ENCODE results near the gene RBFOX2. TPM values are rescaled to one million over a fixed set of nuclear protein-coding genes. Genes with fewer than 3 reads are reported as not detected.

Gene RBFOX2
- total RNA-seq, 4 donors from 2014 or later = 103 to 139 (median 108) TPM

- WGBS, 2 donors = 88 to 92% methylated on average over 1 of the region's 1 CpG
- DNase-seq = no peak
- Histone ChIP-seq H3K27me3 (no peaks in the 10 kb centered on the region), H3K9me3 (no peaks in the 10 kb centered on the region), H3K36me3 (no peaks in the 10 kb centered on the region), H3K4me3 (replicated peaks in 1 of 3) (no peak overlapping the region), H3K27ac (no peak overlapping the region), H3K4me1 (no peaks in the 10 kb centered on the region)
- intact Hi-C loops (cut with DNase I) = no loop called here
- TF ChIP-seq POLR2A (IDR thresholded peaks at IDR 0.05) (no peak), CTCF (IDR thresholded peaks at IDR 0.05) (no peak)
Measured at GRCh38 chr22:35735542-35735941, 293.1 kb downstream of the RBFOX2 start.

- TF ChIP-seq CTCF (IDR thresholded peaks at IDR 0.05) (no peak), POLR2A (IDR thresholded peaks at IDR 0.05) (no peak)
- 85 to 86% methylated on average over 7 of the region's 7 CpGs for WGBS, 2 donors
Measured at GRCh38 chr22:35734517-35734827, 294.2 kb downstream of the RBFOX2 start.

GRCh38 chr22:35733791-35734516 lies 294.7 kb downstream of the RBFOX2 start:
- H3K27ac ChIP-seq = no peak overlapping the region
- DNase-seq = no peak
- TF ChIP-seq POLR2A (IDR thresholded peaks at IDR 0.05) (no peak), CTCF (IDR thresholded peaks at IDR 0.05) (no peak)
- intact Hi-C loops (cut with DNase I) = no loop called here
- H3K36me3 ChIP-seq = no peaks in the 10 kb centered on the region
- WGBS, 2 donors = 80 to 86% methylated on average over 7 of the region's 7 CpGs
- H3K9me3 ChIP-seq = no peaks in the 10 kb centered on the region
- H3K4me3 ChIP-seq (replicated peaks in 1 of 3) = no peak overlapping the region
- H3K4me1 ChIP-seq = no peaks in the 10 kb centered on the region
- no peaks in the 10 kb centered on the region for H3K27me3 ChIP-seq

More at GRCh38 chr22:35734517-35734827, 294.2 kb downstream of the RBFOX2 start:
- Histone ChIP-seq H3K27ac (no peak overlapping the region), H3K9me3 (no peaks in the 10 kb centered on the region), H3K4me3 (replicated peaks in 1 of 3) (no peak overlapping the region), H3K36me3 (no peaks in the 10 kb centered on the region), H3K4me1 (no peaks in the 10 kb centered on the region), H3K27me3 (no peaks in the 10 kb centered on the region)
- intact Hi-C loops (cut with DNase I) = no loop called here
- no peak for DNase-seq

GRCh38 chr22:35733036-35733435 lies 295.6 kb downstream of the RBFOX2 start:
- H3K27ac ChIP-seq = no peak overlapping the region
- DNase-seq = no peak
- 84 to 90% methylated on average over 9 to 10 of the region's 10 CpGs for WGBS, 2 donors
- H3K36me3 ChIP-seq = no peaks in the 10 kb centered on the region
- H3K9me3 ChIP-seq = no peaks in the 10 kb centered on the region
- no peak overlapping the region for H3K4me3 ChIP-seq (replicated peaks in 1 of 3)
- TF ChIP-seq POLR2A (IDR thresholded peaks at IDR 0.05) = no peak
- no peak for TF ChIP-seq CTCF (IDR thresholded peaks at IDR 0.05)
- intact Hi-C loops (cut with DNase I) = no loop called here
- H3K27me3 ChIP-seq = no peaks in the 10 kb centered on the region
- H3K4me1 ChIP-seq = no peaks in the 10 kb centered on the region

- WGBS, 2 donors = 95 to 96% methylated on average over 9 of the region's 9 CpGs
- Histone ChIP-seq H3K27ac (no peak overlapping the region), H3K36me3 (no peaks in the 10 kb centered on the region), H3K27me3 (no peaks in the 10 kb centered on the region), H3K9me3 (no peaks in the 10 kb centered on the region), H3K4me3 (replicated peaks in 1 of 3) (no peak overlapping the region), H3K4me1 (no peaks in the 10 kb centered on the region)
- TF ChIP-seq CTCF (IDR thresholded peaks at IDR 0.05) (no peak), POLR2A (IDR thresholded peaks at IDR 0.05) (no peak)
- no peak for DNase-seq
- intact Hi-C loops (cut with DNase I) = no loop called here
Measured at GRCh38 chr22:35732116-35732515, 296.5 kb downstream of the RBFOX2 start.
